K562 (cell line): Measurements from ENCODE around the gene PCYT1A. TPM values are rescaled to one million over a fixed set of nuclear protein-coding genes. Genes with fewer than 3 reads are reported as not detected.
A peak's percentile ranks its signal among the peaks of the same experiment; 100 is the strongest.

Experiments used
- CAMTA2 ChIP-seq: fragments of 250-450 bp; sonication (Bioruptor Pico); conservative IDR thresholded peaks from 2 replicates; pipeline ENCODE4 v1.5.1; 2022
- CBX3 ChIP-seq, 2 experiments: IDR thresholded peaks; 1 replicate in 1 of 2; 2 replicates in 1 of 2; pipeline ENCODE4 v1.6.1; 2012; ENCODE audit warnings: inconsistent platforms in 2 of 2, low read length in 2 of 2, borderline replicate concordance in 1 of 2, control low read depth in 1 of 2
- DPF2 ChIP-seq: fragments of 450-650 bp; IDR thresholded peaks from 2 replicates; pipeline ENCODE4 v1.6.1; 2016
- EP400 ChIP-seq: fragments of 450-650 bp; IDR thresholded peaks from 2 replicates; pipeline ENCODE4 v1.6.1; 2017; ENCODE audit warnings: antibody characterized with exemption, mild to moderate bottlenecking, moderate library complexity
- HLTF ChIP-seq: fragments of 450-650 bp; IDR thresholded peaks from 2 replicates; pipeline ENCODE4 v1.6.1; 2016
- NCOA1 ChIP-seq: fragments of 450-650 bp; IDR thresholded peaks from 2 replicates; pipeline ENCODE4 v1.6.1; 2016; ENCODE audit warnings: low read depth
- POU5F1 ChIP-seq: fragments of 150-350 bp; IDR thresholded peaks from 2 replicates; pipeline ENCODE4 v1.6.1; 2014; ENCODE audit warnings: borderline replicate concordance, low read length, low read depth, mild to moderate bottlenecking; ENCODE audit not compliant: partially characterized antibody
- PPARD ChIP-seq: fragments of 250-450 bp; sonication (Bioruptor Pico); IDR thresholded peaks from 2 replicates; pipeline ENCODE4 v1.8.0; 2022; ENCODE audit warnings: inconsistent platforms, mild to moderate bottlenecking, moderate library complexity
- TAF9B ChIP-seq: fragments of 450-650 bp; IDR thresholded peaks from 2 replicates; pipeline ENCODE4 v1.6.1; 2018; ENCODE audit warnings: mild to moderate bottlenecking; ENCODE audit not compliant: partially characterized antibody
- ZC3H4 ChIP-seq: sonication (generic); formaldehyde crosslinking; IDR thresholded peaks from 2 replicates; pipeline ENCODE4 v1.9.0; 2021; ENCODE audit warnings: missing genetic modification reagents, borderline replicate concordance
- ZNF707 ChIP-seq: fragments of 250-450 bp; sonication (Bioruptor Pico); conservative IDR thresholded peaks from 2 replicates; pipeline ENCODE4 v1.8.0; 2022; ENCODE audit warnings: inconsistent platforms, mild to moderate bottlenecking, moderate library complexity
- polyA plus RNA-seq, 8 experiments: library from polyadenylated mRNA; depleted of rRNA in 4 of 8; stranded (reverse) in 5 of 8; unstranded in 3 of 8; fragments of >200 nt; fragmentation: Nextera tagmentation in 2 of 8; fragmentation: Illumina TruSeq in 1 of 8; extraction: Ambion mirVana in 2 of 8; extraction: Trizol in 1 of 8; gene quantifications; 2 replicates each; pipeline versions ENCODE4 v1.2.1 to v1.2.3, GENCODE V29; 2011 to 2014; ENCODE audit warnings: inconsistent platforms in 1 of 8, missing spikeins in 1 of 8
- total RNA-seq, 7 experiments: library from RNA; depleted of rRNA in 6 of 7; stranded (reverse); fragments of >200 nt in 6 of 7; fragmentation: Illumina TruSeq in 2 of 7; extraction: Trizol in 2 of 7; gene quantifications; 2 replicates each; pipeline versions ENCODE4 v1.2.1 to v1.2.3, GENCODE V29; 2011 to 2021; ENCODE audit warnings: low replicate concordance in 1 of 7
- TF ChIP-seq, protein P1 (sequence below): fragments of 250-450 bp; sonication (Bioruptor Pico); IDR thresholded peaks from 2 replicates; pipeline ENCODE4 v1.8.0; 2021; ENCODE audit warnings: moderate library complexity, mild to moderate bottlenecking, inconsistent platforms
- TF ChIP-seq, protein P2 (sequence below): sonication (generic); formaldehyde crosslinking; IDR thresholded peaks from 2 replicates; pipeline ENCODE4 v1.8.0; 2022; ENCODE audit warnings: missing genetic modification reagents, mild to moderate bottlenecking, moderate library complexity, borderline replicate concordance
- TF ChIP-seq, protein P3 (sequence below): fragments of 250-450 bp; sonication (Bioruptor Pico); IDR thresholded peaks from 2 replicates; pipeline ENCODE4 v1.9.0; 2021; ENCODE audit warnings: mild to moderate bottlenecking
- TF ChIP-seq, protein P4 (sequence below): conservative IDR thresholded peaks from 2 replicates; pipeline ENCODE4 v1.6.1; 2011; ENCODE audit warnings: low read depth, mild to moderate bottlenecking, low read length; ENCODE audit not compliant: control insufficient read depth
- TF ChIP-seq, protein P5 (sequence below), 2 experiments: fragments of 450-650 bp in 1 of 2; IDR thresholded peaks; 2 replicates each; pipeline ENCODE4 v1.6.1; 2011 to 2017; ENCODE audit warnings: low read depth in 2 of 2, antibody characterized with exemption in 1 of 2, borderline replicate concordance in 1 of 2, low read length in 1 of 2, mild to moderate bottlenecking in 1 of 2, mixed read lengths in 1 of 2; ENCODE audit not compliant: control insufficient read depth in 1 of 2

Gene PCYT1A
- total and polyA plus RNA-seq, 9 of the 15 experiments (the other 6 are each of a cell fraction or from before 2014, with no cell fraction given), result 13.4 to 62.8 (median 49.4) TPM

DNA sequence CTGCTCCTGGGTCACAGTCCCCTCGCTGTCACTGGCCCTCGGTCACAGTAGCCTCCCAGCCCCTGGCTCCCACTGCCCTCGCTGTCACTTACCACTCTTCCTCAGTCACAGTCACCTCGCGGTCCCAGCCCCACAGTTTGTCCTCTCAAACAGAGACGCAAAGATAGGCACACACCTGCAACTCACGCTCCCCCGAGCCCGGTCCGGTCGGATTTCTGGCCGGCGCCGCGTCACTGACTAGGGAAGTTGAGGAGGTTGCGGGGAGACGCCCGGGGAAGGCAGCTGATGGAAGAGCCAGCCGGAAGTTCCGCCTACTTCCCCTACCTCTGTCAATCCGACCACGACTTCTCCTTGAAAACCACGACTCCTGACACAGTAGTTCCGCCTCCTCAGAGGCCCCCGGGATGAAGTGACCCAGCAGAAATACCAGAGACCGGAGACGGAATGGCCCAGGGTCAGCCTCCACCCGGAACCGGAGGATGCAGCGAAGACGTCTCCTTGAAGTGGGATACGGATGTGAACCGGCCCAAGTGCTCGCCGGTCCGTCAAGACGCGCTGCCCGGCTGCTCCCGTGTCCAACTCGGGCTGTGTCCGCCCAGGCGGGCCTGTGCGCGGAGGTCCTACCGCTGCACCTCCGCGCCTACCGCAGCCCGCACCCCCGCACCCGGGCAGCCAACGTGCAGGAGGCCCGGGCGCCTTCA is at the start of gene PCYT1A (continued):
- TF ChIP-seq, protein P1, sequence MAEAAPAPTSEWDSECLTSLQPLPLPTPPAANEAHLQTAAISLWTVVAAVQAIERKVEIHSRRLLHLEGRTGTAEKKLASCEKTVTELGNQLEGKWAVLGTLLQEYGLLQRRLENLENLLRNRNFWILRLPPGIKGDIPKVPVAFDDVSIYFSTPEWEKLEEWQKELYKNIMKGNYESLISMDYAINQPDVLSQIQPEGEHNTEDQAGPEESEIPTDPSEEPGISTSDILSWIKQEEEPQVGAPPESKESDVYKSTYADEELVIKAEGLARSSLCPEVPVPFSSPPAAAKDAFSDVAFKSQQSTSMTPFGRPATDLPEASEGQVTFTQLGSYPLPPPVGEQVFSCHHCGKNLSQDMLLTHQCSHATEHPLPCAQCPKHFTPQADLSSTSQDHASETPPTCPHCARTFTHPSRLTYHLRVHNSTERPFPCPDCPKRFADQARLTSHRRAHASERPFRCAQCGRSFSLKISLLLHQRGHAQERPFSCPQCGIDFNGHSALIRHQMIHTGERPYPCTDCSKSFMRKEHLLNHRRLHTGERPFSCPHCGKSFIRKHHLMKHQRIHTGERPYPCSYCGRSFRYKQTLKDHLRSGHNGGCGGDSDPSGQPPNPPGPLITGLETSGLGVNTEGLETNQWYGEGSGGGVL (CRISPR knock-in tag), result no peak
- TF ChIP-seq HLTF, result no peak; the same call in 1 of the 2 replicates
- peak; percentile 98 for TF ChIP-seq NCOA1
- peak in 1 of 2 experiments; percentile 36; a peak in 1 of 3 replicates for TF ChIP-seq CBX3 (IDR thresholded peaks at IDR 0.05; ENCODE audit: borderline replicate concordance in 1 of 2, low read length in 2 of 2)
- peak; percentile 69 for TF ChIP-seq DPF2
- no peak for TF ChIP-seq CAMTA2 (CRISPR knock-in tag)
- TF ChIP-seq, protein P2, sequence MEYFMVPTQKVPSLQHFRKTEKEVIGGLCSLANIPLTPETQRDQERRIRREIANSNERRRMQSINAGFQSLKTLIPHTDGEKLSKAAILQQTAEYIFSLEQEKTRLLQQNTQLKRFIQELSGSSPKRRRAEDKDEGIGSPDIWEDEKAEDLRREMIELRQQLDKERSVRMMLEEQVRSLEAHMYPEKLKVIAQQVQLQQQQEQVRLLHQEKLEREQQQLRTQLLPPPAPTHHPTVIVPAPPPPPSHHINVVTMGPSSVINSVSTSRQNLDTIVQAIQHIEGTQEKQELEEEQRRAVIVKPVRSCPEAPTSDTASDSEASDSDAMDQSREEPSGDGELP (CRISPR knock-in tag), result peak; percentile 98
- TF ChIP-seq, protein P3, sequence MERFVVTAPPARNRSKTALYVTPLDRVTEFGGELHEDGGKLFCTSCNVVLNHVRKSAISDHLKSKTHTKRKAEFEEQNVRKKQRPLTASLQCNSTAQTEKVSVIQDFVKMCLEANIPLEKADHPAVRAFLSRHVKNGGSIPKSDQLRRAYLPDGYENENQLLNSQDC (CRISPR knock-in tag), result no peak
- peak; percentile 92 for TF ChIP-seq TAF9B
- TF ChIP-seq ZNF707 (CRISPR knock-in tag), result no peak
- TF ChIP-seq, protein P4, sequence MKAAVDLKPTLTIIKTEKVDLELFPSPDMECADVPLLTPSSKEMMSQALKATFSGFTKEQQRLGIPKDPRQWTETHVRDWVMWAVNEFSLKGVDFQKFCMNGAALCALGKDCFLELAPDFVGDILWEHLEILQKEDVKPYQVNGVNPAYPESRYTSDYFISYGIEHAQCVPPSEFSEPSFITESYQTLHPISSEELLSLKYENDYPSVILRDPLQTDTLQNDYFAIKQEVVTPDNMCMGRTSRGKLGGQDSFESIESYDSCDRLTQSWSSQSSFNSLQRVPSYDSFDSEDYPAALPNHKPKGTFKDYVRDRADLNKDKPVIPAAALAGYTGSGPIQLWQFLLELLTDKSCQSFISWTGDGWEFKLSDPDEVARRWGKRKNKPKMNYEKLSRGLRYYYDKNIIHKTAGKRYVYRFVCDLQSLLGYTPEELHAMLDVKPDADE, result peak; percentile 62; the same call in 1 of the 2 replicates
- TF ChIP-seq ZC3H4, result no peak; the same call in 1 of the 2 replicates
- no peak for TF ChIP-seq PPARD
- TF ChIP-seq EP400, result peak; percentile 91
- TF ChIP-seq POU5F1, result peak; percentile 32
- TF ChIP-seq, protein P5, sequence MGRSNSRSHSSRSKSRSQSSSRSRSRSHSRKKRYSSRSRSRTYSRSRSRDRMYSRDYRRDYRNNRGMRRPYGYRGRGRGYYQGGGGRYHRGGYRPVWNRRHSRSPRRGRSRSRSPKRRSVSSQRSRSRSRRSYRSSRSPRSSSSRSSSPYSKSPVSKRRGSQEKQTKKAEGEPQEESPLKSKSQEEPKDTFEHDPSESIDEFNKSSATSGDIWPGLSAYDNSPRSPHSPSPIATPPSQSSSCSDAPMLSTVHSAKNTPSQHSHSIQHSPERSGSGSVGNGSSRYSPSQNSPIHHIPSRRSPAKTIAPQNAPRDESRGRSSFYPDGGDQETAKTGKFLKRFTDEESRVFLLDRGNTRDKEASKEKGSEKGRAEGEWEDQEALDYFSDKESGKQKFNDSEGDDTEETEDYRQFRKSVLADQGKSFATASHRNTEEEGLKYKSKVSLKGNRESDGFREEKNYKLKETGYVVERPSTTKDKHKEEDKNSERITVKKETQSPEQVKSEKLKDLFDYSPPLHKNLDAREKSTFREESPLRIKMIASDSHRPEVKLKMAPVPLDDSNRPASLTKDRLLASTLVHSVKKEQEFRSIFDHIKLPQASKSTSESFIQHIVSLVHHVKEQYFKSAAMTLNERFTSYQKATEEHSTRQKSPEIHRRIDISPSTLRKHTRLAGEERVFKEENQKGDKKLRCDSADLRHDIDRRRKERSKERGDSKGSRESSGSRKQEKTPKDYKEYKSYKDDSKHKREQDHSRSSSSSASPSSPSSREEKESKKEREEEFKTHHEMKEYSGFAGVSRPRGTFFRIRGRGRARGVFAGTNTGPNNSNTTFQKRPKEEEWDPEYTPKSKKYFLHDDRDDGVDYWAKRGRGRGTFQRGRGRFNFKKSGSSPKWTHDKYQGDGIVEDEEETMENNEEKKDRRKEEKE (IDR thresholded peaks at IDR 0.05; ENCODE audit: borderline replicate concordance in 1 of 2, control insufficient read depth in 1 of 2, low read depth in 2 of 2, low read length in 1 of 2), result peak in 1 of 2 experiments; percentile 82; a peak in 2 of 4 replicates
